ENCODE data around the gene C2CD4D. TPM values are rescaled to one million over a fixed set of nuclear protein-coding genes. Genes with fewer than 3 reads are reported as not detected.

The C2CD4D gene
- total and polyA plus RNA-seq, 2 of the 13 experiments (the other 11 are each of a cell fraction or from before 2014, with no cell fraction given): not detected

GRCh38 chr1:151800830-151801229 is 38.8 kb downstream of the C2CD4D start:
- POLR2A ChIA-PET: no interaction called here
- ATAC-seq (no peak), FAIRE-seq (no peak), DNase-seq (ENCODE audit: low spot score) (no peak)
- Histone ChIP-seq H3K27ac (ENCODE audit: extremely low read length, insufficient read depth, low read length) (no peak overlapping the region), H3K4me1 (ENCODE audit: insufficient read depth, low read length) (no peaks in the 10 kb centered on the region), H3K79me2 (ENCODE audit: insufficient read depth, low read length) (no peaks in the 10 kb centered on the region), H3K36me3 (replicated peaks in 1 of 2; ENCODE audit: control insufficient read depth in 1 of 2, insufficient read depth in 2 of 2, low read length in 2 of 2) (no peaks in the 10 kb centered on the region), H2AFZ (ENCODE audit: low read length) (no peak overlapping the region), H3K4me3 (replicated peaks in 1 of 3; ENCODE audit: insufficient read depth in 1 of 3, low read depth in 2 of 3, low read length in 3 of 3) (no peak overlapping the region), H3K9ac (ENCODE audit: insufficient read depth, low read depth, low read length) (no peak overlapping the region), H3K27me3 (ENCODE audit: control insufficient read depth in 1 of 2, insufficient read depth in 2 of 2, low read length in 2 of 2) (peaks cover 0 to 3% of the 10 kb centered on the region in 2 experiments; a peak in 3 of 5 replicates), H3K4me2 (ENCODE audit: low read depth, low read length) (no peak overlapping the region), H4K20me1 (ENCODE audit: insufficient read depth, low read length) (no peaks in the 10 kb centered on the region), H3K9me3 (ENCODE audit: low read length) (no peaks in the 10 kb centered on the region)
- CTCF ChIA-PET (ENCODE audit: low intra/inter-chr PET ratio, low total read pairs): no interaction called here
- in situ Hi-C loops (cut with HindIII; ENCODE audit: extremely low pct_ligation_motif_present, low pct_unique_long_range_greater_than_20kb): no loop called here
- intact Hi-C loops (cut with micrococcal nuclease; ENCODE audit: unreplicated experiment): no loop called here
- no peak for TF ChIP-seq ZNF18 (CRISPR knock-in tag; IDR thresholded peaks at IDR 0.05; ENCODE audit: insufficient replicate concordance)
- TF ChIP-seq ZNF136 (CRISPR knock-in tag; IDR thresholded peaks at IDR 0.05; ENCODE audit: low read depth): no peak
- TF ChIP-seq ZNF747 (CRISPR knock-in tag; IDR thresholded peaks at IDR 0.05; ENCODE audit: borderline replicate concordance): no peak
- 0 out of 2 replicates have a peak, but pooled peaks have one; percentile 27 for TF ChIP-seq NCOR1 (IDR thresholded peaks at IDR 0.05; ENCODE audit: borderline replicate concordance, low read length)
- no peak for TF ChIP-seq ZSCAN9 (CRISPR knock-in tag; IDR thresholded peaks at IDR 0.05; ENCODE audit: borderline replicate concordance)
- no peak for TF ChIP-seq REPIN1 (CRISPR knock-in tag; IDR thresholded peaks at IDR 0.05; ENCODE audit: borderline replicate concordance, low read depth)
- no peak for TF ChIP-seq FOXP1 (IDR thresholded peaks at IDR 0.05)
- no peak for TF ChIP-seq FOXP1 (CRISPR knock-in tag; IDR thresholded peaks at IDR 0.05)
- TF ChIP-seq MLXIP (CRISPR knock-in tag; IDR thresholded peaks at IDR 0.05; ENCODE audit: borderline replicate concordance): no peak
- TF ChIP-seq NR2C2 (CRISPR knock-in tag; IDR thresholded peaks at IDR 0.05; ENCODE audit: borderline replicate concordance): no peak
- TF ChIP-seq PRPF4 (IDR thresholded peaks at IDR 0.05; ENCODE audit: low read depth, low read length, poor library complexity, severe bottlenecking): no peak
- no peak for TF ChIP-seq HDAC1 (CRISPR knock-in tag; IDR thresholded peaks at IDR 0.05)
- TF ChIP-seq ZNF580 (CRISPR knock-in tag; IDR thresholded peaks at IDR 0.05; ENCODE audit: borderline replicate concordance, low read depth): no peak
- peak; percentile 16; the same call in 1 of the 2 replicates for TF ChIP-seq HNF4A (CRISPR knock-in tag; IDR thresholded peaks at IDR 0.05)
- TF ChIP-seq NR2F1 (CRISPR knock-in tag; IDR thresholded peaks at IDR 0.05): peak in 1 of 2 experiments; percentile 67; a peak in 2 of 4 replicates
- no peak for TF ChIP-seq NR2F6 (IDR thresholded peaks at IDR 0.05)
- TF ChIP-seq NR2F6 (CRISPR knock-in tag; IDR thresholded peaks at IDR 0.05): peak; percentile 34; the same call in 1 of the 2 replicates
- WGBS (ENCODE audit: low lambda C conversion rate): 39% methylated on average over 5 of the region's 8 CpGs
- no TSS peak for BruUV-seq (replicated peaks)

Data from HepG2 (cell line).